ENCODE data around the gene MED15. TPM values are rescaled to one million over a fixed set of nuclear protein-coding genes. Genes with fewer than 3 reads are reported as not detected.
A peak's percentile ranks its signal among the peaks of the same experiment; 100 is the strongest.
"Not testable (repeated sequence)": the region's sequence is repeated elsewhere in the genome, so short reads cannot be mapped to it uniquely, and the experiment has no call there.

Gene MED15
- total RNA-seq, 3 donors from 2014 or later (not counting 1 experiment from before 2014, with no cell fraction given), result 269 to 291 (median 270) TPM

- peaks cover 5% of the 10 kb centered on the region for H3K36me3 ChIP-seq (ENCODE audit: control insufficient read depth, insufficient read depth, low read length)
- DNase-seq, result peak in 1 of 2 donors; percentile 27
- no peak for TF ChIP-seq CTCF (IDR thresholded peaks at IDR 0.05)
- H3K27me3 ChIP-seq (ENCODE audit: control insufficient read depth, insufficient read depth, low read length), result no peaks in the 10 kb centered on the region
- no peak overlapping the region for H3K27ac Mint-ChIP-seq
- peaks cover 4 to 7% of the 10 kb centered on the region in 2 donors for H3K4me1 Mint-ChIP-seq
- H3K27me3 Mint-ChIP-seq (ENCODE audit: low read depth in 2 of 2), result no peaks in the 10 kb centered on the region
- H3K4me1 ChIP-seq (ENCODE audit: control insufficient read depth, insufficient read depth, low read length), result no peaks in the 10 kb centered on the region
- H3K4me3 ChIP-seq (ENCODE audit: low read length), result no peak overlapping the region
- H3K9me3 Mint-ChIP-seq, result no peaks in the 10 kb centered on the region
- no peak overlapping the region for H3K4me3 Mint-ChIP-seq
- intact Hi-C loops (cut with micrococcal nuclease), result no loop called here
- WGBS (ENCODE audit: insufficient coverage), result 96% methylated on average over 3 of the region's 4 CpGs
- no peaks in the 10 kb centered on the region for H3K9me3 ChIP-seq (ENCODE audit: control insufficient read depth, insufficient read depth, low read length)
- H3K27ac ChIP-seq (ENCODE audit: low read length), result no peak overlapping the region
- ATAC-seq, result no peak
- no peaks in the 10 kb centered on the region for H3K36me3 Mint-ChIP-seq
Observed at GRCh38 chr22:20475115-20475436, 32.3 kb upstream of the MED15 start.

GRCh38 chr22:20475569-20475968 is 31.8 kb upstream of the MED15 start:
- H3K27me3 Mint-ChIP-seq (ENCODE audit: low read depth in 2 of 2); H3K36me3 Mint-ChIP-seq; H3K36me3 ChIP-seq (ENCODE audit: control insufficient read depth, insufficient read depth, low read length); H3K4me3 ChIP-seq (ENCODE audit: low read length); H3K27ac Mint-ChIP-seq; ATAC-seq; H3K27me3 ChIP-seq (ENCODE audit: control insufficient read depth, insufficient read depth, low read length); H3K9me3 ChIP-seq (ENCODE audit: control insufficient read depth, insufficient read depth, low read length); H3K9me3 Mint-ChIP-seq; H3K4me1 ChIP-seq (ENCODE audit: control insufficient read depth, insufficient read depth, low read length); H3K4me3 Mint-ChIP-seq; intact Hi-C loops (cut with micrococcal nuclease); H3K27ac ChIP-seq (ENCODE audit: low read length); DNase-seq; H3K4me1 Mint-ChIP-seq: not testable (repeated sequence)
- 97% methylated on average over 12 of the region's 12 CpGs for WGBS (ENCODE audit: insufficient coverage)

GRCh38 chr22:20478059-20478458 is 29.4 kb upstream of the MED15 start:
- H3K27ac Mint-ChIP-seq; H3K36me3 ChIP-seq (ENCODE audit: control insufficient read depth, insufficient read depth, low read length); H3K9me3 Mint-ChIP-seq; intact Hi-C loops (cut with micrococcal nuclease); H3K4me3 Mint-ChIP-seq; DNase-seq; H3K9me3 ChIP-seq (ENCODE audit: control insufficient read depth, insufficient read depth, low read length); H3K36me3 Mint-ChIP-seq; H3K4me3 ChIP-seq (ENCODE audit: low read length); H3K27ac ChIP-seq (ENCODE audit: low read length); H3K27me3 ChIP-seq (ENCODE audit: control insufficient read depth, insufficient read depth, low read length); H3K4me1 ChIP-seq (ENCODE audit: control insufficient read depth, insufficient read depth, low read length); ATAC-seq; H3K27me3 Mint-ChIP-seq (ENCODE audit: low read depth in 2 of 2); H3K4me1 Mint-ChIP-seq: not testable (repeated sequence)
- WGBS (ENCODE audit: insufficient coverage), result no CpG with 5 or more reads among the region's 6 CpGs

- intact Hi-C loops (cut with micrococcal nuclease), result no loop called here
- Histone ChIP-seq H3K4me3 (ENCODE audit: low read length) (no peak overlapping the region), H3K27ac (ENCODE audit: low read length) (no peak overlapping the region), H3K4me1 (ENCODE audit: control insufficient read depth, insufficient read depth, low read length) (no peaks in the 10 kb centered on the region), H3K36me3 (ENCODE audit: control insufficient read depth, insufficient read depth, low read length) (peaks cover 2% of the 10 kb centered on the region), H3K27me3 (ENCODE audit: control insufficient read depth, insufficient read depth, low read length) (no peaks in the 10 kb centered on the region), H3K9me3 (ENCODE audit: control insufficient read depth, insufficient read depth, low read length) (no peaks in the 10 kb centered on the region)
- WGBS (ENCODE audit: insufficient coverage), result 100% methylated on average over 1 of the region's 1 CpG
- no peaks in the 10 kb centered on the region for H3K27me3 Mint-ChIP-seq (ENCODE audit: low read depth in 2 of 2)
- H3K4me3 Mint-ChIP-seq, result no peak overlapping the region
- H3K36me3 Mint-ChIP-seq, result no peaks in the 10 kb centered on the region
- DNase-seq (no peak), ATAC-seq (no peak)
- H3K4me1 Mint-ChIP-seq, result peaks cover 7 to 8% of the 10 kb centered on the region in 2 donors
- H3K27ac Mint-ChIP-seq, result no peak overlapping the region
- no peak for TF ChIP-seq CTCF (IDR thresholded peaks at IDR 0.05)
- H3K9me3 Mint-ChIP-seq, result no peaks in the 10 kb centered on the region
Observed at GRCh38 chr22:20479612-20480196, 27.7 kb upstream of the MED15 start.

GRCh38 chr22:20483143-20483506 is 24.3 kb upstream of the MED15 start:
- WGBS (ENCODE audit: insufficient coverage), result 97% methylated on average over 7 of the region's 7 CpGs
- H3K4me3 ChIP-seq (ENCODE audit: low read length); H3K27ac ChIP-seq (ENCODE audit: low read length); H3K27me3 ChIP-seq (ENCODE audit: control insufficient read depth, insufficient read depth, low read length); H3K27ac Mint-ChIP-seq; ATAC-seq; H3K4me3 Mint-ChIP-seq; H3K4me1 ChIP-seq (ENCODE audit: control insufficient read depth, insufficient read depth, low read length); H3K9me3 ChIP-seq (ENCODE audit: control insufficient read depth, insufficient read depth, low read length); DNase-seq; intact Hi-C loops (cut with micrococcal nuclease); H3K36me3 ChIP-seq (ENCODE audit: control insufficient read depth, insufficient read depth, low read length); H3K36me3 Mint-ChIP-seq; H3K27me3 Mint-ChIP-seq (ENCODE audit: low read depth in 2 of 2); H3K9me3 Mint-ChIP-seq: not testable (repeated sequence)
- peaks cover 13 to 16% of the 10 kb centered on the region in 2 donors for H3K4me1 Mint-ChIP-seq
